PC-3 (cell line): ENCODE measurements around the gene ASCC2. TPM values are rescaled to one million over a fixed set of nuclear protein-coding genes. Genes with fewer than 3 reads are reported as not detected.

Source experiments
- ATAC-seq: fragments of 200-7000 bp; cut with Tn5 transposase; 2 replicates; pipeline ENCODE4 v1.9.1; 2020; ENCODE audit warnings: mild to moderate bottlenecking, moderate library complexity
- BruUV-seq: library from RNA; stranded (reverse); fragments of 400-500 nt; replicated peaks from 2 replicates; lab custom pipeline; 2021; lab: Mats Ljungman, UMichigan
- CTCF ChIA-PET: fragments of 300-600 bp; sonication (Branson Sonifier 250); formaldehyde crosslinking; loops from one replicate; lab custom pipeline; 2022; ENCODE audit warnings: antibody characterized with exemption; lab: Charles Lee
- POLR2A ChIA-PET: fragments of 300-600 bp; sonication (Branson Sonifier 250); formaldehyde crosslinking; loops from one replicate; lab custom pipeline; 2022; ENCODE audit warnings: antibody characterized with exemption; ENCODE audit not compliant: unreplicated experiment; lab: Charles Lee
- DNase-seq: peaks from one replicate; pipeline ENCODE4 v3.0.0-alpha.2; 2015
- H2AFZ ChIP-seq: fragments of 300-600 bp; sonication (generic); 2 replicates; pipeline ENCODE4 v1.6.0; 2016; ENCODE audit warnings: antibody characterized with exemption, low read length
- H3F3A ChIP-seq: fragments of 300-600 bp; sonication (generic); one replicate; pipeline ENCODE4 v1.6.0; 2017; ENCODE audit warnings: antibody characterized with exemption, low read length, control low read depth, mild to moderate bottlenecking; ENCODE audit not compliant: unreplicated experiment
- H3K27ac ChIP-seq: fragments of 300-600 bp; sonication (generic); 2 replicates; pipeline ENCODE4 v1.5.1; 2016; ENCODE audit warnings: mild to moderate bottlenecking, low read length
- H3K27me3 ChIP-seq: fragments of 300-600 bp; sonication (generic); 2 replicates; pipeline ENCODE4 v1.6.1; 2016; ENCODE audit warnings: low read length, mixed read lengths
- H3K36me3 ChIP-seq: fragments of 300-600 bp; sonication (generic); 2 replicates; pipeline ENCODE4 v1.6.1; 2016; ENCODE audit warnings: low read depth, mixed run types, low read length, mixed read lengths
- H3K4me1 ChIP-seq: fragments of 300-600 bp; sonication (generic); 2 replicates; pipeline ENCODE4 v1.5.1; 2016; ENCODE audit warnings: low read length; ENCODE audit not compliant: insufficient read depth
- H3K4me2 ChIP-seq: fragments of 300-600 bp; sonication (generic); 2 replicates; pipeline ENCODE4 v1.6.0; 2016; ENCODE audit warnings: low read length
- H3K4me3 ChIP-seq: fragments of 300-600 bp; sonication (generic); 2 replicates; pipeline ENCODE4 v1.5.1; 2016; ENCODE audit warnings: mild to moderate bottlenecking, low read length, mixed read lengths
- H3K79me2 ChIP-seq: fragments of 300-600 bp; sonication (generic); 2 replicates; pipeline ENCODE4 v1.6.1; 2017; ENCODE audit warnings: low read length, mixed read lengths
- H3K9ac ChIP-seq: fragments of 300-600 bp; sonication (generic); 2 replicates; pipeline ENCODE4 v1.6.0; 2016; ENCODE audit warnings: mild to moderate bottlenecking, low read length
- H3K9me2 ChIP-seq: fragments of 300-600 bp; sonication (generic); replicated peaks from 2 replicates; pipeline ENCODE4 v1.6.1; 2016; ENCODE audit warnings: mixed run types, low read length, mixed read lengths
- H3K9me3 ChIP-seq: fragments of 300-600 bp; sonication (generic); 2 replicates; pipeline ENCODE4 v1.6.1; 2016; ENCODE audit warnings: low read length, mixed read lengths
- H4K20me1 ChIP-seq: fragments of 300-600 bp; sonication (generic); 2 replicates; pipeline ENCODE4 v1.6.1; 2016; ENCODE audit warnings: low read length, mixed read lengths
- CTCF ChIP-seq: fragments of 300-600 bp; sonication (generic); conservative IDR thresholded peaks from 2 replicates; pipeline ENCODE4 v1.5.1; 2017; ENCODE audit warnings: antibody characterized with exemption, low read depth, mild to moderate bottlenecking, low read length
- EZH2 ChIP-seq: fragments of 300-600 bp; sonication (generic); IDR thresholded peaks from one replicate; pipeline ENCODE4 v1.6.1; 2017; ENCODE audit warnings: antibody characterized with exemption, mild to moderate bottlenecking, low read length; ENCODE audit not compliant: unreplicated experiment
- EZH2phosphoT487 ChIP-seq: fragments of 300-600 bp; sonication (generic); IDR thresholded peaks from 2 replicates; pipeline ENCODE4 v1.6.1; 2018; ENCODE audit warnings: mild to moderate bottlenecking, antibody characterized with exemption, low read length, borderline replicate concordance
- intact Hi-C: fragments of 100-400 bp; cut with micrococcal nuclease; formaldehyde crosslinking; loops from 2 replicates; pipeline ENCODE4 v1.9.0; 2023
- total RNA-seq: library from RNA; depleted of rRNA; stranded (reverse); fragments of >200 nt; gene quantifications from 2 replicates; pipeline ENCODE4 v1.2.3, GENCODE V29; 2014

ASCC2 gene
- total RNA-seq, 1 experiment from 2014 or later: 37.0 TPM

GRCh38 chr22:29773233-29773632 lies 64.8 kb downstream of the ASCC2 start:
- H3F3A ChIP-seq: no peaks in the 10 kb centered on the region
- POLR2A ChIA-PET: interaction anchor here (0.6 kb wide), 2 partner anchors 11 to 412 kb away, joined by 3 to 10 read pairs; no protein-coding TSS in a partner anchor

GRCh38 chr22:29772170-29772641 lies 65.9 kb downstream of the ASCC2 start:
- peak; percentile 36 for ATAC-seq
- CTCF ChIA-PET: interaction anchor here (0.6 kb wide), 1 partner anchor 233 kb away, joined by 3 read pairs; no protein-coding TSS in a partner anchor
- Histone ChIP-seq H3K4me2 (no peak overlapping the region), H3K9ac (no peak overlapping the region), H3F3A (no peaks in the 10 kb centered on the region), H3K9me3 (no peaks in the 10 kb centered on the region), H3K4me1 (peaks cover 12% of the 10 kb centered on the region), H3K27me3 (no peaks in the 10 kb centered on the region), H3K4me3 (no peak overlapping the region), H4K20me1 (no peaks in the 10 kb centered on the region), H3K27ac (peak overlapping the region; percentile 73; the same call in 1 of the 2 replicates), H2AFZ (no peak overlapping the region), H3K36me3 (peaks cover 5% of the 10 kb centered on the region), H3K9me2 (no peaks in the 10 kb centered on the region), H3K79me2 (peaks cover 24% of the 10 kb centered on the region)
- no TSS peak for BruUV-seq
- peak; percentile 47 for DNase-seq
- POLR2A ChIA-PET: no interaction called here
- intact Hi-C loops: loop anchor here (10.0 kb wide), 1 partner anchor 63 kb away; the partner anchor contains the start of gene ASCC2
- no peak for TF ChIP-seq EZH2
- TF ChIP-seq CTCF: peak; percentile 62
- TF ChIP-seq EZH2phosphoT487: no peak

More at GRCh38 chr22:29773233-29773632, 64.8 kb downstream of the ASCC2 start:
- no peaks in the 10 kb centered on the region for H3K9me3 ChIP-seq
- peak; percentile 94 for ATAC-seq
- CTCF ChIA-PET: interaction anchor here (0.6 to 0.8 kb wide), 4 partner anchors 8 to 232 kb away, joined by 3 to 6 read pairs (median 6); no protein-coding TSS in a partner anchor
- H3K79me2 ChIP-seq: peaks cover 14% of the 10 kb centered on the region
- no peak overlapping the region for H3K9ac ChIP-seq
- H3K27me3 ChIP-seq: no peaks in the 10 kb centered on the region
- H3K36me3 ChIP-seq: peaks cover 5% of the 10 kb centered on the region
- peak overlapping the region; percentile 57; the same call in 1 of the 2 replicates for H3K4me2 ChIP-seq
- intact Hi-C loops: loop anchor here (10.0 kb wide), 1 partner anchor 62 kb away; the partner anchor contains the start of gene ASCC2
- no peak overlapping the region for H3K4me3 ChIP-seq
- peak; percentile 80 for DNase-seq
- H2AFZ ChIP-seq: peak overlapping the region; percentile 50
- H3K4me1 ChIP-seq: peaks cover 12% of the 10 kb centered on the region
- no TSS peak for BruUV-seq
- peak overlapping the region; percentile 73 for H3K27ac ChIP-seq
- H4K20me1 ChIP-seq: no peaks in the 10 kb centered on the region
- no peaks in the 10 kb centered on the region for H3K9me2 ChIP-seq
- TF ChIP-seq EZH2phosphoT487: no peak
- TF ChIP-seq EZH2: no peak
- TF ChIP-seq CTCF: no peak
